ENCODE results near the gene TUB.

The TUB gene, protein sequence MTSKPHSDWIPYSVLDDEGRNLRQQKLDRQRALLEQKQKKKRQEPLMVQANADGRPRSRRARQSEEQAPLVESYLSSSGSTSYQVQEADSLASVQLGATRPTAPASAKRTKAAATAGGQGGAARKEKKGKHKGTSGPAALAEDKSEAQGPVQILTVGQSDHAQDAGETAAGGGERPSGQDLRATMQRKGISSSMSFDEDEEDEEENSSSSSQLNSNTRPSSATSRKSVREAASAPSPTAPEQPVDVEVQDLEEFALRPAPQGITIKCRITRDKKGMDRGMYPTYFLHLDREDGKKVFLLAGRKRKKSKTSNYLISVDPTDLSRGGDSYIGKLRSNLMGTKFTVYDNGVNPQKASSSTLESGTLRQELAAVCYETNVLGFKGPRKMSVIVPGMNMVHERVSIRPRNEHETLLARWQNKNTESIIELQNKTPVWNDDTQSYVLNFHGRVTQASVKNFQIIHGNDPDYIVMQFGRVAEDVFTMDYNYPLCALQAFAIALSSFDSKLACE

GRCh38 chr11:8080674-8081590 lies at the start of gene TUB:
TUB (plus strand) TSS chr11:8081211; CDS start chr11:8081511, 300 bp downstream.
- DNase-seq (ENCODE audit: low read depth), result no peak
- H3K4me3 ChIP-seq (ENCODE audit: low read depth, low read length), result no peak within 1 kb of the TSS
- TF ChIP-seq, protein P1, sequence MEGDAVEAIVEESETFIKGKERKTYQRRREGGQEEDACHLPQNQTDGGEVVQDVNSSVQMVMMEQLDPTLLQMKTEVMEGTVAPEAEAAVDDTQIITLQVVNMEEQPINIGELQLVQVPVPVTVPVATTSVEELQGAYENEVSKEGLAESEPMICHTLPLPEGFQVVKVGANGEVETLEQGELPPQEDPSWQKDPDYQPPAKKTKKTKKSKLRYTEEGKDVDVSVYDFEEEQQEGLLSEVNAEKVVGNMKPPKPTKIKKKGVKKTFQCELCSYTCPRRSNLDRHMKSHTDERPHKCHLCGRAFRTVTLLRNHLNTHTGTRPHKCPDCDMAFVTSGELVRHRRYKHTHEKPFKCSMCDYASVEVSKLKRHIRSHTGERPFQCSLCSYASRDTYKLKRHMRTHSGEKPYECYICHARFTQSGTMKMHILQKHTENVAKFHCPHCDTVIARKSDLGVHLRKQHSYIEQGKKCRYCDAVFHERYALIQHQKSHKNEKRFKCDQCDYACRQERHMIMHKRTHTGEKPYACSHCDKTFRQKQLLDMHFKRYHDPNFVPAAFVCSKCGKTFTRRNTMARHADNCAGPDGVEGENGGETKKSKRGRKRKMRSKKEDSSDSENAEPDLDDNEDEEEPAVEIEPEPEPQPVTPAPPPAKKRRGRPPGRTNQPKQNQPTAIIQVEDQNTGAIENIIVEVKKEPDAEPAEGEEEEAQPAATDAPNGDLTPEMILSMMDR (IDR thresholded peaks at IDR 0.05; ENCODE audit: insufficient read depth, low read depth, low read length, missing control alignments), result no peak

GRCh38 chr11:8031248-8032115 lies 49.5 kb upstream of the TUB start:
- TF ChIP-seq, protein P1 (IDR thresholded peaks at IDR 0.05; ENCODE audit: insufficient read depth, low read depth, low read length, missing control alignments), result no peak
- DNase-seq (ENCODE audit: low read depth), result no peak
- H3K4me3 ChIP-seq (ENCODE audit: low read depth, low read length), result no peak overlapping the region

GRCh38 chr11:8032122-8032521 lies 48.9 kb upstream of the TUB start:
- TF ChIP-seq, protein P1 (IDR thresholded peaks at IDR 0.05; ENCODE audit: insufficient read depth, low read depth, low read length, missing control alignments), result no peak
- no peak for DNase-seq (ENCODE audit: low read depth)
- H3K4me3 ChIP-seq (ENCODE audit: low read depth, low read length), result no peak overlapping the region

- TF ChIP-seq, protein P1 (IDR thresholded peaks at IDR 0.05; ENCODE audit: insufficient read depth, low read depth, low read length, missing control alignments), result no peak
- no peak for DNase-seq (ENCODE audit: low read depth)
- no peak overlapping the region for H3K4me3 ChIP-seq (ENCODE audit: low read depth, low read length)
Observed at GRCh38 chr11:8032576-8033304, 48.3 kb upstream of the TUB start.

GRCh38 chr11:8033305-8034105 lies 47.5 kb upstream of the TUB start:
- TF ChIP-seq, protein P1 (IDR thresholded peaks at IDR 0.05; ENCODE audit: insufficient read depth, low read depth, low read length, missing control alignments), result peak; percentile 88
- H3K4me3 ChIP-seq (ENCODE audit: low read depth, low read length), result no peak overlapping the region
- DNase-seq (ENCODE audit: low read depth), result peak; percentile 69
